ENCODE results near the gene YPEL1.

The YPEL1 gene

DNA sequence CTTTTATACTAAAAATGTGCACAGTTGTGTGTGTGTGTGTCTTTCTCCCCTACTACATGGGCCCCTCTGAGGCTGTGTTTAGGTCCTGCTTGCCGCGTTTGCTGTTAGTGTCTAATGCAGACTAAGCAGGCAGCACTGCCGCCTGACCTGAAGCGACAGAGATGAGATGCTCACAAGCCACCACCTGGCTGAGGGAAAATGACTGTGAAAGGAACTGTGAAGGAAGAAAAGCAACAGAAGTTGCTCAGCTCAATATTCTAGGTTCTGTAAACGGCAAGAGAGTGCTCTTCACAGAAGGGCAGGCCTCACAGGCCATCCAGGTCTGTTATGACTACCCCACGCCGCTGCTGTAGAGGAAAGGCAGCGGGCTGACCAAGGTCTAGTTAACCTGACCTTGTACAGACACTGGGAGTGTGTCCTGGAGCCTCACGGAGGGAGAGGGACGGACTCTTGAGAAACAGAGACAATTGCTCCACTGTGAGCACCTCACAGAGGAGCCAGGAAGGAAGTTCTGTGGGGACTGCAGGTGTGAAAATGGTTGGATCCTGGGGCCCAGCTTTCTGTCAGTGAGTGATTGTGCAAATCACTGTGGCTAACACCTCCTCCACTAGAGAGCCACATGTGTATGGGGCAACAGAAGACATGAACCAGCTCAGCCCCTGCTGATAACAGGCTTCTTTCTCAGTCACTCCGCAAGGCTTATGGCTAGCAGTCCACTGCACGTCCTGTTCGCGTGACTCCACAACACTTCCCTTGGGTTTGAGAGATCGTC is 31.3 kb upstream of the YPEL1 start:
- CTCF ChIA-PET, result no interaction called here
- DNase-seq (ENCODE audit: low spot score), result no peak
- TF ChIP-seq, protein P1, sequence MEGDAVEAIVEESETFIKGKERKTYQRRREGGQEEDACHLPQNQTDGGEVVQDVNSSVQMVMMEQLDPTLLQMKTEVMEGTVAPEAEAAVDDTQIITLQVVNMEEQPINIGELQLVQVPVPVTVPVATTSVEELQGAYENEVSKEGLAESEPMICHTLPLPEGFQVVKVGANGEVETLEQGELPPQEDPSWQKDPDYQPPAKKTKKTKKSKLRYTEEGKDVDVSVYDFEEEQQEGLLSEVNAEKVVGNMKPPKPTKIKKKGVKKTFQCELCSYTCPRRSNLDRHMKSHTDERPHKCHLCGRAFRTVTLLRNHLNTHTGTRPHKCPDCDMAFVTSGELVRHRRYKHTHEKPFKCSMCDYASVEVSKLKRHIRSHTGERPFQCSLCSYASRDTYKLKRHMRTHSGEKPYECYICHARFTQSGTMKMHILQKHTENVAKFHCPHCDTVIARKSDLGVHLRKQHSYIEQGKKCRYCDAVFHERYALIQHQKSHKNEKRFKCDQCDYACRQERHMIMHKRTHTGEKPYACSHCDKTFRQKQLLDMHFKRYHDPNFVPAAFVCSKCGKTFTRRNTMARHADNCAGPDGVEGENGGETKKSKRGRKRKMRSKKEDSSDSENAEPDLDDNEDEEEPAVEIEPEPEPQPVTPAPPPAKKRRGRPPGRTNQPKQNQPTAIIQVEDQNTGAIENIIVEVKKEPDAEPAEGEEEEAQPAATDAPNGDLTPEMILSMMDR (conservative IDR thresholded peaks at IDR 0.05; ENCODE audit: low read depth), result no peak
- no peak overlapping the region for H3K27ac ChIP-seq
- POLR2A ChIA-PET (ENCODE audit: low non-redundant PET), result no interaction called here

DNA sequence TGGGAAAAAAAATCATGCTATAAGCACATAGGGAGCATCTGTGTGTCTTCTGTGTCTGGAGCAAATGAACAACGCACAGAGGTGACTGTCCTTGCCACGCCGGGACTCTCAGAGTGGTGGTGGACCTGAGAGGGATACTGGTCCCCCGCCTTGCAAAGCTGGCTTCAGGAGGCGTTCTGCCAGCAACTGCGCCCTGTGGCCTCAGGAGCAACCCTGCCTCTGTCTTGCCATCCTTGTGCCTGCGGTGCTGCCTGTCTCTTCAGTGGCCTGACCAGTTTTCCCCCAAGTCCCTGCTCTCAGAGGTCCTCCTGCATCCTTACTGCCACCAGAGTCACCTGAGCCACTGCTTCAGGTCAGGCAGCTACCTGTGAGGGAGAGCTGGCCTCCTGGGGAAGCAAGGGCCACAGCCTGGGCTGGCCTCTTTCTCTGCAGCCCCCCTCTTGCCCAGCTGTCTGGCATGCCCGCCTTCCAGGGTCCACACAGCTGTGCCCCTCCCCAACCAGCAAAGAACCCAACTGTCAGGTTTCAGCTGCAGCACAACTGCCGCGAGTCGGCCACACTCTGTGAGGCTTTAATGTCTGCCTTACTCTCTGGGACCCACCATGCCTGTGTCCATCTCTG is 30.4 kb upstream of the YPEL1 start:
- TF ChIP-seq, protein P1 (conservative IDR thresholded peaks at IDR 0.05; ENCODE audit: low read depth), result no peak
- 0 out of 2 replicates have a peak overlapping the region, but pooled peaks have one; percentile 1 for H3K27ac ChIP-seq
- ChIA-PET POLR2A (ENCODE audit: low non-redundant PET) (no interaction called here), CTCF (no interaction called here)
- no peak for DNase-seq (ENCODE audit: low spot score)

DNA sequence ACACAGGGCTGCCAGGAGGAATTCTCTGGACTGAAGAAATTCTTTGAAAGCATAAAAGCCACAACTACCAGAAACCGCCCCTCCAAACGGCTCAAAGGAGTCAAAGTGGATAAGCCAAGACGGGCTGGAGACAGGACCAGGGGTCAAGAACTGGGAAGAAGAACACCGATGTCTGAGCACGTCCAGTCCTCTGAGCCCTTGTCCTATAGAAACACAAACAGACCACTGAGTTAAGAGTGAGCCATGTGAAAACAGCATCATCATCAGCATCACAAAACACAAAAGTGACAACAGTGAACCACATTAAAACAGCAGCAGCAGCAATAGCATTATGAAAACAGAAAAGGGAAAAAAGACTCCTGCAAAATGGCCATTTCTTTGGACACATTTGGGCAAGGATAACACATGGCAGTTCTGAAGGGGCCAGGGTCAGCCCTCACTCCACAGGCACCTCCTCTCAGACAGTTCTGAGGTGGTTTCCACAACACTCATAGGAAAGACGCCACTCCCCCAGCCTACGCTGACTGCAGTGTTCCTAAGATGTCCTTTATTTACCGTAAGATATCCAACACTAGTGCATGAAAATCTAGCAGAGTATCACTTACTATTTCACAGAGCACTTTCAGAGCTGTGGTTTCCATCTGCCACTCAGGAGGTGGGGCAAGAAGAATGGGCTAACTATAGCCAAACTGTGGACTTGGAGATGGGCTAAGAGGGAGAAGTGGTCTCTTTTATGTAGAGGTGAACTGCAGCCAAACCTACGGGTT is 28.6 kb upstream of the YPEL1 start:
- POLR2A ChIA-PET (ENCODE audit: low non-redundant PET), result no interaction called here
- CTCF ChIA-PET, result no interaction called here
- no peak for DNase-seq (ENCODE audit: low spot score)
- no peak overlapping the region for H3K27ac ChIP-seq
- TF ChIP-seq, protein P1 (conservative IDR thresholded peaks at IDR 0.05; ENCODE audit: low read depth), result no peak

DNA sequence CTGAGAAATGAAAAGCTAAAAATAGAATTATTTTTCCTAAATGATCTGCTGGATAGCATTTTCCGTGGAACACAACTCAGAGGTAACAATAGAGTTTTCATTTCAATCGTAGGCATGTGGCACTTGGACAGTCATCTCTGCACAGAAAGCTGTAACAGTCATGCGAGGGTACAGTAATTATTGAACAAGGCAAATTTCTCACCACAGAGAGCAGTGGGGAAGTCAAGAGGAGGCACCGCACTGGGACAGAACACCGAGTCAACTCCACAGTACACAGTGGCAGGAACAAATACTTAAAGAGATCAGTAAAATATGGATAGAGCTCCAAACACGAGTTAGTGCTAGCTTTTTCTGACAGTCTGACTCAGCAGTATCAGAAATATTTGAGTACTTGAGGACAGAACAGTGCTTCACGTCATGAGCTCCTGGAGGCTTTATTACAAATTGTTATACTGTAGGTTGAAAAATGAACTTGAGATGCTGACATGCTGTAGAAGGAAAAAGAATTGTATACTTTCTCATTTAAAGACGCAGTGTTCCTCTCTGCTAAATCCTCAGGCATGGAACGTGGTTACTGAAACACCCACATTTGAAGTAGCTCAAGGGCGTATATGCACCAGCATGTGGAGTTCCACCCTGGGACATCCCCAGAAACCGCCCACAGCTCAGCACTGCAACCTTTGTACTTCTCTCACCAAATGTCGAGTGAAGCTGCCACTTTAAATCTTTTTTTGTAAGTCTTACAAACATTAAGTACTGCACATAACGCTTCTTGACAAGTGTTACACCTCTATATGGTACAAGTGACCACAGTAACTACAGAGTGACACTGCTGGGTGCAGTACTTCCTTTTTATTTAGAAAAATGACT is 27.4 kb upstream of the YPEL1 start:
- ChIA-PET CTCF (interaction anchor here (0.5 kb wide), 1 partner anchor 17 kb away, joined by 5 read pairs; no protein-coding TSS in a partner anchor), POLR2A (ENCODE audit: low non-redundant PET) (no interaction called here)
- DNase-seq (ENCODE audit: low spot score), result no peak
- H3K27ac ChIP-seq, result no peak overlapping the region
- TF ChIP-seq, protein P1 (conservative IDR thresholded peaks at IDR 0.05; ENCODE audit: low read depth), result no peak

DNA sequence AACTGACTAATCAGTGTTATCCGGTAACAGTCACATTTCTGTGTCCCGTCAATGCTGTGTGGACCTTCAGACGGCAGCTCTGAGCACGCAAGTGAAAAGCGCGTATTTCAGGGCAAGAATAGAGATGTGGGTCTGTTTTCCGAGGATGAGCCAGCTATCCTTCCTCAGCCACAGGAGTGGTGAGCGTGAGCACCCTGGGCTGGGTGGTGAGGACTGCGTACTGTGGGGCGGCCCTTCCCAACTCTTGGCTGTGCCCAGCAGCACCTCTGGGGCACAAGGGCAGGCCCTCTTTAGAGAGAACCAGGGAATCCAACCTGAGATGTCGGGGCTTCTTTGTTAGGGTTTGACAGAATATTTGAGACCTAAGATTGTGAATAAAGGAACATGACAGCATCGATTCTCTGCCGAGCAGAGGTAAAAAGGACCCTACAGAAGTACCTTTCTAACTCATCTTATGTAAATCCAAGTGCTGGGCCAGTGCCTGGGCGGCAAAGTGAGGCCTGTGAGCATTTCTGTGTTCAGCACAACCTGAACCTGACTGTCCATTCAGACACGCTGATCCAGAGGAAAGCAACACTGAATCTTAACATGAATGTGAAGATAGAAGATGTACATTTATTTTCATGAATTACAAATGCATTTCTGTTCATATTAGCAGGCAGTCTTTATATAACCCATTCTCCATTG is 26.5 kb upstream of the YPEL1 start:
- DNase-seq (ENCODE audit: low spot score), result no peak
- ChIA-PET CTCF (interaction anchor here (0.5 kb wide), 1 partner anchor 18 kb away, joined by 5 read pairs; no protein-coding TSS in a partner anchor), POLR2A (ENCODE audit: low non-redundant PET) (no interaction called here)
- TF ChIP-seq, protein P1 (conservative IDR thresholded peaks at IDR 0.05; ENCODE audit: low read depth), result no peak
- H3K27ac ChIP-seq, result no peak overlapping the region
